Stimulated activated CD8-positive, alpha-beta memory T cell treated with anti-CD3 and anti-CD28 coated beads, Interleukin-7, amount 100 ng/mL, for 1 hour (primary cell): ENCODE results near the gene FPGS.
"Not testable (repeated sequence)": the region's sequence is repeated elsewhere in the genome, so short reads cannot be mapped to it uniquely, and the experiment has no call there.

Experiments used
- DNase-seq, 2 donors: peaks; one replicate each; pipeline ENCODE4 v3.0.0-alpha.2; 2020; ENCODE audit warnings: low read depth in 2 of 2

The FPGS gene

DNA sequence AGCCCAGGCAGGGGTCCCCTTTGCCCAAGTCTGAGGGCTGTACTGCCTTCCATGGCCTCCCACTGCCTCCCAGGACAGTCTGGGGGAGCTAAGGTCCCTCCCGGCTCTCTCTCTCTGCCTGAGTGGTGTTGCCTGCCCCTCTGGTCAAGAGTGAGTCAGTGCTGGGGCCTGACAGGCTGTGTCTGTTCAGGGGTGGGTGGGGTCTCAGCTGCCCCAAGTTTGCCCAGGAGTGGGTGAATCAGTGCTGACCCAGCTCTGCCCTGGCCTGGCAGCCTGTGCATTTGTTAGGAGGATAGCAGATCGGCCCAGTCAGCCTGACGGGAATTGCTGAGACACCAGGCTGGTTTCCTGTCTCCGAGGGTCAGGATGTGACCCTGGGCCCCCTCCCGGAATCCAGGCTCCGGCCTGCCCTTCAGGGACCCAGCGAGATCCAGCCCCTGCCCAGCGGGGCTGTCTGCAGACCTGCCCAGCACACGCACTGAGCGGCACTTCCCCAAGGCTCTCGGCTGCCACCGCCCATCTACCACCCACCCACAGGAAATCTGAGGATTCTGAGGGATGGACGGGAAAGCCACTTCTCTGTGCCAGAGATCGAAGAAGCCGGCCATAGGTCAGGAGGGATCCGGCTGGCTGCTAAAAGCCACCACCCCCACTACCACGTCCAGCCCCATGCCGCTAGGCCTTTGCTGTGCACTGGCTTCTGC, 35.8 kb downstream of the FPGS start:
- DNase-seq: no peak

GRCh38 chr9:127841087-127841835, 38.6 kb downstream of the FPGS start:
- DNase-seq: no peak

DNA sequence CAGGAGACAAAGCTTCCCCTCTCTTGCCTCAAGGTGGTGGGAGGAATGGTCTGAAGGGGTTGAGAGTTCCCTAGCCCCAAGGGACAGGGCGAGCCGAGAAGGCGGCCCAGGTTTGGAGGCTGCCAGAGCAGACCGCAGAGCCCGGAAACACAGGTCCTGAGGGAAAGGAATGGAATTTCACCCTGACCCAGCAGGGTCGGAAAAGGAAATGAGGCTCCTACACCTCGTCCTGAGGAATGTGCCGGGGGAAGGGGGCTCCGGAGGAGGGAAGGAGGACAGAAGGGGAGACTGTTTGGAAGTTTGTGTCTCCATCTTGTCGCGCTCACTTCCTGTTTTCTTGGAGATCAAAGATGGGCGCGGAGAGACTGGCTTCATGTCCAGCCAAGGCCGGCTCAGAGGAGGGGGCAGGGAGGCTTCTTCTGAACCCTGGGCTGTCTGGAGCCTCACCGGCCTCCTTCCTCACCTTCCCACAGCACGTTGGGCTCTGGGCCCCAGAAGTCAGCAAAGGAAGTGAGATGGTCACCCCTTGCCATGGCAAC, 42.2 kb downstream of the FPGS start:
- DNase-seq: no peak

- DNase-seq: not testable (repeated sequence)
Observed at GRCh38 chr9:127845619-127846018, 42.9 kb downstream of the FPGS start.

DNA sequence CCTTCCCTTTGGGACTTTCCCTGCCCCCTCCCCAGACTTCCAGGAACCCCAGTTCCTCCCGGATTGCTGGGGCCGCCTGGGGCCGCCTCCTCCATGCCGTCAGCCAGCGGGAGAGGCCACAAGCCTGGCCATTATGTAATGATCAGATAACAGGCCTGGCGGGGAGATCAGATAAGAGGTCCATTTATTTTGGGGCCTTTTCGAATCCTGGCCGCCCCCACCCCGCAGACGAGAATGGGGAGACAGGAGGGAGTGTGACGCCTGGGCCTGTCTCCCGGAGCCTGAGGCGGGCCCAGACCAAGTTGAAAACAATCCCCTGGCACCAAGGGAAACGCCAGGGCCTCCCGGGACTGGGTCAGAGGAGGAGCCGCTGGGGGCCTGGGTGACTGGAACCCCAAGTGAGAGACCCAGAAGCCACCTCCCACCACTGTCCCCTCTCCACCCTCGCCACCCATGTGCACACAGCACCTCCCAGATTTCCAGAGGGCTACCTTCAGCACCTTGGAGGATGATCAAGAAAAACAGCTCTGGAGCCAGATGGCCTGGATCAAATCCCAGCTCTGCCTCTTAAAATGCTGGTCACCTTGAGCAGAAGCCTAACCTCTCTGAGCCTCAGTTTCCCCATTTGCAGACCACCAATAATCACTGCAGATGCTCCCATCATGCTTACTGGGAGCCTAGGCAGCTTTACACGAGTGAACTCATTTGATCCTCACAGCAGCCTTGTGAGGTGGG, 43.9 kb downstream of the FPGS start:
- DNase-seq: no peak

DNA sequence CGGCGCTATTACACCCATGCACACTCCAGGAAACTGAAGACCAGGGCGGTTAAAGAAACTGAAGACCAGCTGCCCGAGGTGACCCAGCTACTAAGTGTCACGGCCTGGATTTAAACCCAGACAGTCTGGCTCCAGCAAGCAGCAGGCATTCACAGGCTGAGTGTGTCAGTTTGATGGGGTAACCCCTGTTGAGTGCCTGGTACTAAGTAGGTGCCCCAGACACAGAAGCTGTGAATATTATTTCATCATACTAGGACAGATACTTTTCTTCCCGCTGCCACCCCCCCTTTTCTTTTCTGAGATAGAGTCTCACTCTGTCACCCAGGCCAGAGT, 44.5 kb downstream of the FPGS start:
- no peak for DNase-seq

DNA sequence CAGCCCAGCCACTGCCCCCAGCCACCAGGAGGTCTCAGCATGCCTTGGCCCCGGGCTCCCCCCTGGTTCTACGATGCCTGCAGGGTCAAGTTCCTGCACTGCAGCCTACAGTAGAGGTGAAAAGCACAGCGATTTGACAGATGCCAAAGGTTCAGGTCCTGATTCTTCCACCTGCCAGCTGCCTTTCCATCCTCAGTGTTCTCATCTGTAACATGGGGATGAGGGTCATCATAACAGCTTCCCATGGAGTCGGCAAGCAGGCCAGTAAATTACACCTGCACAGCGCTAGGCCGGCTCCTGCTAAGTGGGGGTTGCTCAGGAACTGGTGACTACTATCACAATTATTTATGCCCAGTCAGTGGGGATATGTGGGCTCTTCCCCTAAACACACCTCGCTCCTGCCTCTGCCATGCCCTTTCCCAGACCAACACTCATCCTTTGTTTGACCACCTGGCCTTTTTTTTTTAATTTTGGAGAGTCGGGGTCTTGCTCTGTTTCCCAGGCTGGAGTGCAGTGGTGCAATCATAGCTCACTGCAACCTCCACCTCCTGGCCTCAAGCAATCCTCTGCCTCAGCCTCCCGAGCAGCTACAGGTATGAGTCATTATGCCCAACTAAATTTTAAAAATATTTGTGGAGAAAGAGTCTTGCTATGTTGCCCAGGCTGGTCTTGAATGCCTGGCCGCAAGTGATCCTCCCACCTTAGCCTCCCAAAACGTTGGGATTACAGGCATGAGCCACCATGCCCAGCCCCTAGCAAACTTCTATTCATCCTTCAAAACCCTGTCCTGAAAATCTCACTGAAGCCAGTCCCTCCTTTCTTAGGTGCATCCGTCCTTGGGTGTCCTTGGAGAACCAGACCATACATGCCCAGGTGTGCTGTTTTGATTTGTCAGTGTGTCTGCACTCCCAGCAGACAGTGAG, 45.4 kb downstream of the FPGS start:
- no peak for DNase-seq

GRCh38 chr9:127848756-127849504, 46.2 kb downstream of the FPGS start:
- DNase-seq: no peak

DNA sequence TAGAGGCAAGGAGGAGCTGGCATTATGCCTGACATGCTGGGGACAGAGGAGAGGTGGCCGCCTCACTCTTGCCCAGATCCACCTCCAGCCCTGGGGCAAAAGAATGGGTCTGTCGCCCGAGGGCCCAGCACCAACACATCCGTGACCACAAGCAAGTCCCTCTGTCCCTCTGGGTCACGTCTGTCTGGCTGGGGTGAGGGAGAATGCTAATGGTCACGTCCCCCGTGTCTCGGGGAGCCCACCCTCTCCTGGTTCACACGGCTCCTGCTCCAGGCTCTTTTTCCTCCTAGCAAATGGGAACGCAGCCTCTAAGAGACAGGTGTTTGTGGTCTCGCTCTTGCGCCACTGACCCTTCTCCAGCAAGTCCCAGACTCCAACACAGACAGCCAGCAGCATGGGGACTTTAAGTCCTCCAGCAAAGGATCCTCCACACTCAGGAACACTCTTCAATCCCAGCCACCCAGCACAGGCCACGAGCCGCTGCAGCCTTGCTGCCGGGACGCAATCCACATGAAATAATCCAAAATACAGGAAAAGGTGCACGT, 47.7 kb downstream of the FPGS start:
- no peak for DNase-seq

DNA sequence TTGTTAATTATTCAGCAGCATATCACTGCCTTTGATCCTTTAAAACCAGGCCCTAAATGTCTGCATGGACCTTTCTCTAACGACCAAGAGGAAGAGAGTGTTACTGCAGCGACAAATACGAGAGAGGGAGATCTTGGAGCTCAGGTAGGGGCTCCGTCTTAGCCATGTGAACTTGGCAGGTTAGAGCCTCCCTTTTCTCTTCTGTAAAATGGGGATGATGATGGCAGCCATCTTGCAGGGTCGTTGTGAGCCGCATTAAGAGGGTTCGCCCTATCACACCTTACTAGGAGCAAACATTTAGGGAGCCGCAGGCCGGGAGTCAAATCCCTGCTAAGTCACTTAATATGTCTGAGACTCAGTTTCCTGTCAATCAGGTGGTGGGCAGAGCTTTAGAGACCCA, 50.1 kb downstream of the FPGS start:
- DNase-seq: no peak

DNA sequence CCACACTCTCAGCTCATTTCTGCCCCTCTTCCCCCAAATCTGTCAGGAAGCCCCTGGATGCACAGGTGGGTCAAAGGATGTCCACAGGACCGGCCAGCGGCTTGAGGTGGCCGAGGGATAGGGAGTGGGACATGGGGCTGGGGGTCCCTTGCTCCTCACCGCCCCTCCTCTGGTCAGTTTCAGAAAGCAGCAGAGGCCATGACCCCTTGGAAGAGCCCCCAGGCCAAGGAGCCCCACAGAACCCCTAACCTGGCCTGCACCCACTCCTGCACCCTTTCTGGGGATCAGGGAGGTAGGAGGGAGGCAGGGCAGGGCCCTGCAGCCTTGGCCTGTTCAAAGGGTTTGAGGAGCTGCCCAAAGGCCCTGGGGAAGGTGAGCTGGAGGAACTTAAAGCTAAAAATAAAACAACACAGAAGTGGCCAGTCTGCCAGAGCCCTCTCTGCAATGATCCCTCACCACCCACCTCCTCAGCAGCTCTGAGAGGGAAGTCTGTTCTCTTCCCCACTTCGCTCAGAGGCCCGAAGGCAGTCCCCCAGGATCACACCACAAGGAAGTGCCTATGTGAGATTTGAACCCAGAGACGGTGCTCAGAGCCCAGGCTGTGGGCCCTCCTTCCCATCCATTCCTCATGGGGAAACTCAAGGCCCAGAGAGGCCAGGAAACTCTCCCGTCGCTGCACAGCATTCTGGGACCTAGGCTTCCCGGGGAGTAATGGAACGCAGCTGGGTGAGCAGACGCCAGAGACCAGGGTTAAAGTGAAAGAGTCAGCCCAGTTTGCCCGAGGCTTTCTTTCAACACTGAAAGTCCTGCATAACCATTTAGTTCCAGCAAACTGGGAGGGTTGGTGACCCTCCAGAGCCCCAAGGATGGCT, 50.9 kb downstream of the FPGS start:
- DNase-seq: no peak

GRCh38 chr9:127854184-127854806, 51.6 kb downstream of the FPGS start, which contains the start of gene ENG:
TSS of gene ENG (minus strand) at chr9:127854658. CDS start at chr9:127854355, 303 bp downstream.
- no peak for DNase-seq

- DNase-seq: no peak
Observed at GRCh38 chr9:127854960-127855359, 52.3 kb downstream of the FPGS start.

- no peak for DNase-seq
Observed at GRCh38 chr9:127855522-127855921, 52.8 kb downstream of the FPGS start.

GRCh38 chr9:127856094-127856728, 53.5 kb downstream of the FPGS start:
- no peak for DNase-seq

- DNase-seq: no peak
Observed at GRCh38 chr9:127856729-127857116, 54.0 kb downstream of the FPGS start.

GRCh38 chr9:127857278-127857677, 54.6 kb downstream of the FPGS start:
- no peak for DNase-seq

DNA sequence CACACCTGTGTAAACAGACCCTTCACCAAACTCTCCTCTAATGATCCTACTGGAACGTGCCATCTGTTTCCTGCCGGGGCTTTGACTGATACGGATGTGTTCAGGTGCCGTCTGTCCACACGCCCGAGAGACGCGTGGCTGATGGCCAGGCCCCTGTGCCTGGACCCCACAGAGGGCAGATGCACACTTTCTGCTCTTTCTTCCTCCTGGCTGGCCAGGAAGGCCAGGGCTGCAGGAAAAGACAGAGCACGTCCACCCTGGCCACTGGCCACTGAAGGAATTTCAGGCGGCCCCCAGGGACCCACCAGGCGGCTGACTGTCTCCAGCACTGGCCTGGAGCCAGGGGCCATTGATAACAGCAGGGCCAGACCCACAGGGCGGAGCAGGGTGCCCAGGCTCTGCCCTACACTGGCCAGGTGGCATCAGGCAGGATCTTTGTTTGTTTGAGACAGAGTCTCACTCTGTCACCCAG, 55.4 kb downstream of the FPGS start:
- no peak for DNase-seq
